Motor neuron (in vitro differentiated cells): ENCODE measurements around the gene IRF7. TPM values are rescaled to one million over a fixed set of nuclear protein-coding genes. Genes with fewer than 3 reads are reported as not detected.
"Not testable (repeated sequence)": the region's sequence is repeated elsewhere in the genome, so short reads cannot be mapped to it uniquely, and the experiment has no call there.

Experiments used
- ATAC-seq, 8 experiments: fragments of 200-7000 bp; cut with Tn5 transposase; replicated peaks in 6 of 8; 2 replicates each; pipeline ENCODE4 v1.8.0; 2021; ENCODE audit warnings: mild to moderate bottlenecking in 8 of 8, moderate library complexity in 8 of 8
- H3K27ac ChIP-seq, 2 donors: fragments of 250-450 bp; sonication (Bioruptor Pico); 2 replicates each; pipeline ENCODE4 v1.9.0; 2021; ENCODE audit warnings: antibody characterized with exemption in 2 of 2, mild to moderate bottlenecking in 2 of 2, moderate library complexity in 1 of 2
- H3K4me1 ChIP-seq, 2 donors: fragments of 250-450 bp; sonication (Bioruptor Pico); replicated peaks in 1 of 2; 2 replicates each; pipeline ENCODE4 v1.6.1; 2021; ENCODE audit warnings: antibody characterized with exemption in 2 of 2, mild to moderate bottlenecking in 2 of 2, moderate library complexity in 1 of 2
- H3K4me3 ChIP-seq, 5 donors: fragments of 250-450 bp; sonication (Bioruptor Pico); 2 replicates each; pipeline ENCODE4 v1.9.0; 2021; ENCODE audit warnings: antibody characterized with exemption in 5 of 5, mild to moderate bottlenecking in 5 of 5, moderate library complexity in 4 of 5
- WGBS, 10 experiments: fragments of 450-650 bp; shearing (Covaris generic); methylation state at CpG; one replicate each; pipeline ENCODE4 v1.0.0; 2022; 5-methylcytosine and 5-hydroxymethylcytosine counted together
- in situ Hi-C, 9 experiments: fragments of 400-800 bp; cut with MboI; loops; one replicate each; pipeline ENCODE4 v1.15.0; 2021; ENCODE audit warnings: low sequenced_read_pairs in 9 of 9, low pct_unique_long_range_greater_than_20kb in 2 of 9; ENCODE audit not compliant: unreplicated experiment in 9 of 9
- total RNA-seq, 8 experiments: library from RNA; unstranded; fragments of 300-600 nt; gene quantifications; 2 replicates each; pipeline versions ENCODE4 v1.2.3 to v1.2.4, GENCODE V29; 2022

The IRF7 gene
- total RNA-seq, 8 experiments from 2014 or later = 10.2 to 27.9 (median 17.0) TPM

DNA sequence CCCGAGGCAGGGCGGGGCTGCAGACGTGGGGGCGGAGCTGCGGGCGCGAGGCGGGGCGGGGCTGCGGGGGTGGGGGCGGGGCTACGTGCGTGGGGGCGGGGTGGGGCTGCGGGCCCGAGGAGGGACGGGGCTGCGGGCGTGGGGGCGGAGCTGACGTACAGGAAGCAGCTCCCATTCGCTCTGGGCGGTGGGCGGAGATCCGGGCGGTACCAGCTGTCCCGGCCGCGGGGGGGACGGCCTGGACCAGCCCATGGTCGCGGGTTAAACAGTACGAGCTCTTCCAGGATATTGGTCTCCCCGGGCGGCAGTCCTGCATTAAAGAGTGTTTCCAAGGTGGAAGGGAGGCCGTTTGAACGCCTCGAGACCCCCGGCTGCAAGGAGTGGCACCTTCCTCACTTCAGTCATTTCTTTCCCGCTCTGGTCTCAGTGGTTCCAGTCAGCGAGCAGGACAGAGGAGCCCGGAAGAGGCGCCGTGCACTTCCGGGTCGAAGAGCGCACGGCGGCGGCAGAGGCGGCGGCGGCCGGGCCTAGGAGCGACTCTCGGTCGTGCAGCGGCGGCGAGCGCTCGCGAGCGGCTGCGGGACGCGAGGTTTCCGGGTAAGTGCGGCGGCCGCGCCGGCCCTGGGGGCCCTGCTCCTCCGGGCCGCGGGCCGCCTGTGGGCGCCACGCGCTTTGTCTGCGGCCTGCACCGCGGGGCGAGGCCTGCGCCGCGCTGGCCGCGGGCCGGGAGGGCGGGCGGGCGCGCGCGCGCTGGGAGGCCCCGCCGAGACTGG lies 39.6 kb downstream of the IRF7 start, which contains the start of gene PHRF1:
Gene PHRF1, plus strand, starts transcription at position 475 of the 773 bp plus-strand sequence. CDS start 5,043 bp downstream, outside the sequence.
- peak; percentile 81 to 93 (median 85) for ATAC-seq
- peak within 1 kb of the TSS; percentile 98 to 100 for H3K27ac ChIP-seq
- peak within 1 kb of the TSS; percentile 79 to 90 (median 87) for H3K4me3 ChIP-seq
- 0% methylated on average over 1 to 4 of the region's 99 CpGs; no CpG with 5 or more reads in 8 of the 10 experiments for WGBS, 10 experiments
- H3K4me1 ChIP-seq = peaks cover 19 to 28% of the 10 kb centered on the region in 2 donors
- in situ Hi-C loops = no loop called here

- Histone ChIP-seq H3K27ac (peak overlapping the region; percentile 77 to 79), H3K4me3 (peak overlapping the region; percentile 51 to 75 (median 69)), H3K4me1 (peaks cover 19 to 29% of the 10 kb centered on the region in 2 donors)
- in situ Hi-C loops = no loop called here
- ATAC-seq = peak; percentile 2 to 73 (median 64)
- 0% methylated on average over 6 of the region's 81 CpGs; no CpG with 5 or more reads in 9 of the 10 experiments for WGBS, 10 experiments
Observed at GRCh38 chr11:575313-575995, 40.3 kb downstream of the IRF7 start.

GRCh38 chr11:574632-575312 lies 41.0 kb downstream of the IRF7 start:
- peak in 5 of 8 experiments; percentile 1 to 10 (median 7) for ATAC-seq
- 0% methylated on average over 1 to 5 of the region's 25 CpGs; no CpG with 5 or more reads in 8 of the 10 experiments for WGBS, 10 experiments

DNA sequence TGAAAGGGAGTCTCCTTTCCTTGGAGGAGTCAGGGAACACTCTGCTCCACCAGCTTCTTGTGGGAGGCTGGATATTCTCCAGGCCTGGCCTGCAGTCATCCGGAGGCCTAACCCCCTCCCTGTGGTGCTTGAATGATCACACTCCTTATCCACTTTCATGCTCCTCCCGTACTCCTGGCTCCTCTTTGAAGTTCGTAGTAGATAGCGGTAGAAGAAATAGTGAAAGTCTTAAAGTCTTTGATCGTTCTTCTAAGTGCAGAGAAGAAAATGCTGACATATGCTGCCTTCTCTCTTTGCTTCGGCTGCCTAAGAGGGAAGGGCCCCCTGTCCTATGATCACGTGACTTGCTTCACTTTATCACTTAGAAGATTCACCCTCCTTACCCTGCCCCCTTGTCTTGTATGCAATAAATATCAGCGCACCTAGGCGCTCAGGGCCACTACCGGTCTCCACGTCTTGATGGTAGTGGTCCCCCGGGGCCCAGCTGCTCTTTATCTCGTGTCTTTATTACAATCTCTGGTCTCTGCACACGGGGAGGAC lies 41.6 kb downstream of the IRF7 start:
- not testable (repeated sequence) for H3K27ac ChIP-seq, ATAC-seq
- Histone ChIP-seq H3K4me1 (peaks cover 24 to 27% of the 10 kb centered on the region in 2 donors), H3K4me3 (peak overlapping the region; percentile 51 to 75 (median 69))
- in situ Hi-C loops = loop anchor here in 1 of 9 experiments (25.0 kb wide), 1 partner anchor 188 kb away; no protein-coding TSS in a partner anchor
- WGBS, 10 experiments = 14 to 62% (median 33%) methylated on average over 1 to 7 of the region's 14 CpGs; no CpG with 5 or more reads in 5 of the 10 experiments

More at GRCh38 chr11:574632-575312, 41.0 kb downstream of the IRF7 start:
- in situ Hi-C loops = loop anchor here in 1 of 9 experiments (25.0 kb wide), 1 partner anchor 188 kb away; no protein-coding TSS in a partner anchor
- peak overlapping the region; percentile 77 to 79 for H3K27ac ChIP-seq
- H3K4me3 ChIP-seq = peak overlapping the region; percentile 51 to 75 (median 69)
- H3K4me1 ChIP-seq = peaks cover 19 to 27% of the 10 kb centered on the region in 2 donors

DNA sequence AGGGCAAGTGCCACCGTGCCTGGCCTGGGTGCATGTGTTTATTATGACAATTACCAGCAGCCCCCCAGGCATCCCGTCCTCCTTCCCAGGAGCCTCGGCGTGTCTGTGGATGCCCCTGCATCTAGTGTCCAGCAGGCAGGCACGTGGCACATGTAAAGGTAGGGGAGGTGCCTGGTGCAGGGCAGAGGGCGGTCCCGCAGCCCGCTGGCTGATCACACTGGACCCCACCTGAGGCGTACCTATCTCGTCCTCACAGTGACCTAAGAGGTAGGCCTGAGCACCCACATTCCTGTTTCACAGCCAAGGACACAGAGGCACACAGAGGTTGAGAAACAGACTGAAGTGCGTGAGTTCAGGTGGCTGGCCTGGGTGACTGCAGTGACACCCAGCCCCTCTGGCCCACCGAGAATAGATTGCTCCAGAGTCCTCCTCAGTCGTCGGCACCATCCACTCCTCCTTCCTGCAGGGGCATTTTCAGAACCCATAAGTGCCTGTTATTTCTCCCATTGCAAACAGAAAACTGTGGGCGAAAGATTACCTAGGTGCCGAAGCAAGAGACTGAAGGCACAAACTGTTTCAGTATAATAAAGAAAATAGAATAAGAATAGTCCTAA lies 42.5 kb downstream of the IRF7 start:
- Histone ChIP-seq H3K27ac (no peak overlapping the region), H3K4me1 (peaks cover 20 to 26% of the 10 kb centered on the region in 2 donors), H3K4me3 (peak overlapping the region in 1 of 5 donors; percentile 8)
- 79 to 100% (median 95%) methylated on average over 1 to 11 of the region's 16 CpGs; no CpG with 5 or more reads in 3 of the 10 experiments for WGBS, 10 experiments
- in situ Hi-C loops = loop anchor here in 1 of 9 experiments (25.0 kb wide), 1 partner anchor 189 kb away; no protein-coding TSS in a partner anchor
- ATAC-seq = no peak

GRCh38 chr11:571802-572185 lies 44.0 kb downstream of the IRF7 start:
- no peak overlapping the region for H3K27ac ChIP-seq
- H3K4me3 ChIP-seq = no peak overlapping the region
- peaks cover 15 to 27% of the 10 kb centered on the region in 2 donors for H3K4me1 ChIP-seq
- no peak for ATAC-seq
- WGBS, 10 experiments = 82% methylated on average over 3 of the region's 8 CpGs; no CpG with 5 or more reads in 9 of the 10 experiments
- in situ Hi-C loops = loop anchor here in 1 of 9 experiments (25.0 kb wide), 1 partner anchor 191 kb away; no protein-coding TSS in a partner anchor

DNA sequence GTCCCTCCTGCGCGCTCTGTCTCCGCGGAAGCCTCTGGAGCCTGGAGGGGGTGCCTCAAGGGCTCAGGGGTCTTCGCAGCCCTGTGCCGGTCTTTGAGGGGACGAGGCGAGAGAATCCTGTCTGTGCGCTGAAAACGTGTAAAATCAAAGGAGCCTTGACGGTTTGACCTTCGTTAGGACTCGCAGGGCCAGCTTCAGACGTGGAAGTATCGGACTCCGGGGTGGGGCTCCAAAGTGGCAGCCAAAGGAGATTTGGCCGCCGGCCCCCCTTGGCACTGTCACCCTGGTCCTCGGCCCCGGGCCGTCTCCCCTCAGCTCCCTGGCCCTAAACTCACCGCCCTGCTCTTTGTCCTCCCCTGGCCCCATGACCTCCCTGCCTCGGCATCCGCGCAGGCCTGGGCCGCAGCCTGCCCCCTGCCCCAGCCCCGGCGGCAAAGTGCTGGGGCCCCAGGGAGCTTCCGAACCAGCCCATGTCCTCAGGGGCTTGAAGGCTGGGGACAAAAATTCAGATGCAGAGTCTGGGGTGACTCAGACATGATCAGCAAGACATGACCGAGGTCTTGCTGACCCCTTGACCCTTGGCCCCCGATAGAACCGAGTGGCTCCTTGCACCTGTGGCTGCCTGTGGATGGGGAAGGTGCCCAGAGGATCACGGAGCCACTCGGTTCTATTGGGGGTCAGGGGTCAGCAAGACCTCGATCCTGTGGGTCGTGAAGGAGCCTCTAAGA lies 46.4 kb downstream of the IRF7 start:
- 87 to 100% methylated on average over 1 to 3 of the region's 36 CpGs; no CpG with 5 or more reads in 8 of the 10 experiments for WGBS, 10 experiments
- Histone ChIP-seq H3K4me3 (peak overlapping the region; percentile 49 to 74 (median 68)), H3K4me1 (peaks cover 15 to 30% of the 10 kb centered on the region in 2 donors), H3K27ac (peak overlapping the region; percentile 80 to 90)
- ATAC-seq = peak in 1 of 8 experiments; percentile 0
- in situ Hi-C loops = loop anchor here in 1 of 9 experiments (25.0 kb wide), 1 partner anchor 193 kb away; no protein-coding TSS in a partner anchor

DNA sequence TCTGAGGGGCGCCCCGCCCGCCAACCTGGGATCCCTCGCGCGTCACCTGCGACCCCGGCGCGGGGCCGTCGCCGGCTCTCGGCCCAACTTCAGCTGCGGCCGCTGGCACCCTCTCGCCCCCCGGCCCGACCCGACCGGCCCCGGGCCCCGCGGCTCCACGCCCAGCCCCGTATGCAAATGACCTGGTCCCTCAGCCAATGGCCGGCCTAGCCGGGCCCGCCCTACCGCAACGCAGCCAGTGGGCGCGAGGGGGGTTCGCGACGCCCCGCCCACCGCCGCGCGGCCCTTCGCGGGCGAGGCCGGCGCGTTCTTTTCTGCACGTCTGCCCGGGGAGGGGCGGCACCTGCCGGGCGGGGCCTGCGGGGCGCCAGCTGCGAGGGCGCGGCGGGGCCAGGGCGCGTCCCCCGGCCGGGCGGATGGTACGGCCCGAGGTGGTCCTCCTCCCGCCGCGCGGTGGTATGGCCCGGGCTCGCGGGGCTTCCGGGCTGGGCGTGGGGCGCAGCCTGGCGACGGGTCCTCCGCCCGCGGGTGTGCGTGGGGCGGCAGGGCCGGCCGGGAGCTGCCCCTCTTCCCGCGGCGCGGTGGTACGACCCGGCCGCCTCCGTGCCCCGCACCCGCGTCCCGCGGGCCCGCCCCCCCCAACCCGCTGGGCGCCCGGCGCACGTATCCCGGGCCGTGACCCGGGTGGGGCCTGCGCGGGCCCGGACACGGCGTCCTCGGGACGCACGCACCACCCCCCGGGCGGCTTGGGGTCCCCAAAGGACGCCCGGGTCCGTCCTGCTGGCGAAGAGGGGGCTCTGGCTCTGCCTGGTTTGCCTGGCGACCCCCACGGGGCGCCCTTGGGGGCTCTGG lies 47.2 kb downstream of the IRF7 start:
- WGBS, 10 experiments = no CpG with 5 or more reads among the region's 123 CpGs
- Histone ChIP-seq H3K4me1 (peaks cover 12 to 26% of the 10 kb centered on the region in 2 donors), H3K4me3 (peak overlapping the region; percentile 49 to 74 (median 68)), H3K27ac (peak overlapping the region; percentile 80 to 90)
- in situ Hi-C loops = loop anchor here in 1 of 9 experiments (25.0 kb wide), 1 partner anchor 194 kb away; no protein-coding TSS in a partner anchor
- peak; percentile 90 to 94 (median 92) for ATAC-seq

- 60 to 90% (median 80%) methylated on average over 1 to 4 of the region's 41 CpGs; no CpG with 5 or more reads in 7 of the 10 experiments for WGBS, 10 experiments
- peak in 5 of 8 experiments; percentile 32 to 41 (median 36) for ATAC-seq
- in situ Hi-C loops = loop anchor here in 1 of 9 experiments (25.0 kb wide), 1 partner anchor 195 kb away; no protein-coding TSS in a partner anchor
- H3K4me1 ChIP-seq = peaks cover 10 to 26% of the 10 kb centered on the region in 2 donors
- peak overlapping the region in 1 of 2 donors; percentile 4 for H3K27ac ChIP-seq
- H3K4me3 ChIP-seq = peak overlapping the region; percentile 49 to 74 (median 68)
Observed at GRCh38 chr11:567629-568292, 48.0 kb downstream of the IRF7 start.
